ENCODE results near the gene FAHD1.
A peak's percentile ranks its signal among the peaks of the same experiment; 100 is the strongest.
"Not testable (repeated sequence)": the region's sequence is repeated elsewhere in the genome, so short reads cannot be mapped to it uniquely, and the experiment has no call there.

Gene FAHD1

GRCh38 chr16:1850981-1851380, 24.0 kb downstream of the FAHD1 start:
- DNase-seq (ENCODE audit: low spot score), result no peak

GRCh38 chr16:1851793-1852192, 24.8 kb downstream of the FAHD1 start:
- no peak for DNase-seq (ENCODE audit: low spot score)

- no peak for DNase-seq (ENCODE audit: low spot score)
Observed at GRCh38 chr16:1857433-1858097, 30.6 kb downstream of the FAHD1 start.

GRCh38 chr16:1858189-1858865, 31.3 kb downstream of the FAHD1 start:
- no peak for DNase-seq (ENCODE audit: low spot score)

- DNase-seq (ENCODE audit: low spot score), result no peak
Observed at GRCh38 chr16:1859650-1860049, 32.6 kb downstream of the FAHD1 start.

GRCh38 chr16:1861730-1862129, 34.7 kb downstream of the FAHD1 start:
- DNase-seq (ENCODE audit: low spot score), result no peak

GRCh38 chr16:1862394-1862793, 35.4 kb downstream of the FAHD1 start:
- DNase-seq (ENCODE audit: low spot score), result no peak

GRCh38 chr16:1863681-1864460, 36.9 kb downstream of the FAHD1 start:
- peak; percentile 27 for DNase-seq (ENCODE audit: low spot score)

- no peak for DNase-seq (ENCODE audit: low spot score)
Observed at GRCh38 chr16:1865902-1866690, 39.1 kb downstream of the FAHD1 start.

- DNase-seq (ENCODE audit: low spot score), result peak; percentile 54
Observed at GRCh38 chr16:1870365-1871082, 43.5 kb downstream of the FAHD1 start.

- DNase-seq (ENCODE audit: low spot score), result peak; percentile 71
Observed at GRCh38 chr16:1871974-1872635, 45.1 kb downstream of the FAHD1 start, which contains the start of gene MEIOB. Gene MEIOB, minus strand, starts transcription at chr16:1872164. Its CDS starts 3,989 bp downstream, at chr16:1868175.

- no peak for DNase-seq (ENCODE audit: low spot score)
Observed at GRCh38 chr16:1874854-1875253, 47.8 kb downstream of the FAHD1 start.

- DNase-seq (ENCODE audit: low spot score), result not testable (repeated sequence)
Observed at GRCh38 chr16:1876066-1876465, 49.1 kb downstream of the FAHD1 start.

- DNase-seq (ENCODE audit: low spot score), result no peak
Observed at GRCh38 chr16:1876468-1876867, 49.5 kb downstream of the FAHD1 start.

- no peak for DNase-seq (ENCODE audit: low spot score)
Observed at GRCh38 chr16:1877089-1877488, 50.1 kb downstream of the FAHD1 start.

GRCh38 chr16:1877804-1878203, 50.8 kb downstream of the FAHD1 start:
- DNase-seq (ENCODE audit: low spot score), result no peak

GRCh38 chr16:1878256-1878655, 51.2 kb downstream of the FAHD1 start:
- no peak for DNase-seq (ENCODE audit: low spot score)
